Stimulated activated CD8-positive, alpha-beta memory T cell treated with anti-CD3 and anti-CD28 coated beads, Interleukin-7, amount 100 ng/mL, for 1 hour (primary cell): ENCODE results near the gene USP34.

Experiments
- DNase-seq, 2 donors: peaks; one replicate each; pipeline ENCODE4 v3.0.0-alpha.2; 2020; ENCODE audit warnings: low read depth in 2 of 2

Gene USP34

DNA sequence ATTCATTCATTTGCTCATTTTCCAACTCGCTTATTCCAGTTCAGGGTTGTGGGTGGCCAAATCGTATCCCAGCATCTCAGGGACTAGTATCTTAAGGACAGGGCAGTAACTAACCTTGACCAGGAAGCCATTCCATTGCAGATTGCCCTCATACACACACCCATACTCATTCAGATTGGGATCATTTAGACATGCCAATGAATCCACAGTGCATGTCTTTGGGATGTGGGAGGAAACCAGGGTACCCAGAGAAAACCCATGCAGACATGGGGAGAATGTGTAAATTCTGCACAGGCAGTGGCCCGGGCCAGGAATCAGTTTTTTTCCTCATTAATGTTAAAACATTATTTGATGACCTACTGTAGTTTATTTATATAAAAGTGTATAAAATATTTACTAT, 150.7 kb downstream of the USP34 start:
- no peak for DNase-seq

DNA sequence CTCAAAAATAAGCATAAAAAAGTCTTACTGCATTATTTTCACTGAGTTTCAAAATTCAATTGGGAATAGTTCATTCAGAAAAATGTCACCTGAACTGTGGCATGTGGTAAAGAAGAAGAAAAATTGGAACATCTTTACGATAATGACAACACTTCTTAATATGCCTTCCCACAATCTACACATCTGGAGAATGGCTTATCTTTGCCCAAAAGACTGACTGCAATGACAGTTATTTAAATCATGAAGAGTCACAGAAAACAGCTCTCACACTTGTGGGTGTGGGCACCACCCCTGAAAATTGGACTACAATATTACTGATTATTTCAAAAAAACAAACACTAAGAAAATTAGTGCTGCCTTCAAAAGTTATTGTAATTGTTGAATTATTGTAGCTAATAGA, 152.3 kb downstream of the USP34 start:
- DNase-seq: no peak

DNA sequence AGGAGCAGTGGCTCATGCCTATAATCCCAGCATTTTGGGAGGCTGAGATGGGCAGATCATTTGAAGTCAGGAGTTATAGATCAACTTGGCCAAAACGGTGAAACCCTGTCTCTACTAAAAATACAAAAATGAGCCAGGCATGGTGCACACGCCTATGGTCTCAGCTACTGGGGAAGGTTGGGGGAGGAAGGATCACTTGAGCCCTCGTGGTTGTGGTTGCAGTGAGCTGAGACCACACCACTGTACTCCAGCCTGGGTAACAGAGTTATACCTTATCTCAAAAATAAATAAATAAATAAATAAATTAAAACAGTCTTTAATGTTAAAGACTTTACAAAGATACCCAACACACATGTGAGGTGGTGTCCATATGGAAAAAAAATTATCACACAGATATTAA, 174.9 kb downstream of the USP34 start:
- no peak for DNase-seq

DNA sequence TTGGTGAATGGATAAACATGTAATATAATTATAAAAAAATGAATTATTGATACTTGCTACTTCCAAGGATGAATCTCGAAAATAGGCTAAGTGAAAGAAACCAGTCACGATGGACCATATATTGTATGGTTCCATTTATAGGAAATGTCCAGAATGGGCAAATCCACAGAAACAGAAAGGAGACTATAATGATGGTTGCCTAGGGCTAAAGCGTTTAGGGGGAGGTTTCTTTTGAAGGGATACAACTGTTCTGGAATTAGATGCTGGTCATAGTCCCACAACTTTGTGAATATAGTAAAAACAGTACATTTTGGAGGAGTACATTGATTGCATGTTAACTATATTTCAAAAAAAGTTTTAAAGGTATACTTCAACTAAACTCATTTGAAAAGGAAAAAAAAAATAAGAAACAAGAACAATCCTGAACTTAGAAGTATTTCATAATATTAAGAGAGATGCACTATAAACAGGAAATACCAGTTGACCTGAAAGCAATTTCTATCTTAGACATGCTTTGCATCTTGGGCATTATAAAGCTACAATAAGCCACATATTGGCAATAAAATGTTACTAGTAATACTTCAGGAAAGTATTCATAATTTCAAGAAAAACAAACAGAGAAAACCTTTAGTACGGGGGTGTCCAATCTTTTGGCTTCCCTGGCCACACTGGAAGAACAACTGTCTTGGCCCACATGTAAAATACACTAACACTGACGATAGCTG, 178.9 kb downstream of the USP34 start:
- DNase-seq: no peak

DNA sequence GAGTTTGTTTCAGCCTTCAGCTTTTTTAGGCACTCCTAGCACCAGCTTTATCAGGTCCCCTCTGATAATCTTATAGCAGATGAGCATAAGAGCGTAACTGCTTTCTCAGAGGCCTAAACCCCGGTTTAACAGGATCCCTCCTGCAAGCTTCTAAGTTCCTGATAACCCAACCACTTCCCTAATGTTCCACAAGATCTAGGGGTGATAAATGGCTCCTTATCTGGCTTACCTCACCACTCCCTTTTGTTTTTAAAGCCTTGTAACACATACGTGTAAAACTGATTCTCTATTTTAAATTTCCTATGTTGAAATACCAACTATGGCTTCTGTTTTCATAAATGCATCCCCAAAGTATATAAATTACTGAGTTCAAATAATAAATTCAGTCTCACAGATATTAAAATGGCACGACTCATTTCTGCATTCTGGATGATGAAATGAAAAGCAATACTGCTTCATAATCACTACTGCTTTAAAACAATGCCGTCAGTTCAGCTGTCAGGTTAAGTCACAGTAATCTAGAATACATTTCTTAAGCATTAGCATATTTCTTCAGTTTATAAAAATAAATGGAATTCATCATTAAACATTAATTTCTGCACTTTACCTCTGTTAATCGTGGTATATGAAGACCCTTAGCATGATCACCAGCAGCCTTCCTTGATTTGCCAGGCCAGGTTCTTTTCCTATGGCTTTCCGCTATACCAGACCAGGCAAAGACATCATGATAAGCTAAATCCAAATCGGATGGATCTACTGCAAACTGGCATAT, 182.6 kb downstream of the USP34 start:
- no peak for DNase-seq

DNA sequence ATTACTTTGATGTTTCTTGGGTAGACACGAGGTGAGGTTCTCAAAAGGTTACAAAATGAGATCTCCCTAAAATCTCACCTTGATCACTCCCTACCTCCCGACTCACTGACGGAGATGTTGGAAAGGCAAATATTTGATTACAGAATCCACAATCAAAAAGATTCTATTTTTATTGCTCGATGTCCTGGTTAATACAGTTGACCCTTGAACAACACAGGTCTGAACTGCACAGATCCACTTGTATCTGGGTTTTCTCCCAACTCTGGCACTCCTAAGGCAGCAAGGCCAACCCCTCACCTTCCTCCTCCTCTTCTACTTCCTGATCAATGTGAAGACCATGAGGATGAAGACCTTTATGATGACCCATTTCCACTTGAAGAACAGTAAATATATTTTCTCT, 183.6 kb downstream of the USP34 start:
- DNase-seq: no peak

DNA sequence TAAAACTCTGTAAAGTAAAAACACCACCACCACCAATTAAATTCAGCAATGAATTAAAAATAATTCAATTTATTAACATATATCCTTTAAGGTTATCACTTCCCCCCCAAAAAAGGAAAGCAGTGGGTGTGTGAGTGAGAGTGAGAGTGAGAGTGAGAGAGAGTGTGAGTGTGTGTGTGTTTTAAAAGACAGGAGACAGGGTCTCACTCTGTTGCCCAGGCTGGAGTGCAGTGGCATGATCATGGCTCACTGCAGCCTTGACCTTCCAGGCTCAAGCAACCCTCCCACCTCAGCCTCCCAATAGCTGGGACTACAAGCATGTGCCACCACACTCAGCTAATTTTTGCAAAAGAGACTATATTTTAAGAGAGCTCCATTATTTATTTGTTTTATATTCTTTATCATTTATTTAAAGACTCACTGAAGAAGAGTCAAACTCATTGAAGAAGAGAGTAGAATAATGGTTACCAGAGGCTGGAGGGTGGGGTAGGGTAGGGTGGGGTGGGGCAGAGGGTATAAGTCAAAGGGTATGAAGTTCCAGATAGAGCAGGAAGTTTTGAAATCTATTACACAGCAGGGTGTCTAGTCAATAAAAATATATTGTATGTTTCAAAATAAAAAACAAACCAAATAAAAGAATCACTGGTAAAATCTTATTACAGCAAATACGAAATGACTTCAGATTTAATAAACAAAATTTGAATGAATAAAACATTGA, 187.3 kb downstream of the USP34 start:
- no peak for DNase-seq

DNA sequence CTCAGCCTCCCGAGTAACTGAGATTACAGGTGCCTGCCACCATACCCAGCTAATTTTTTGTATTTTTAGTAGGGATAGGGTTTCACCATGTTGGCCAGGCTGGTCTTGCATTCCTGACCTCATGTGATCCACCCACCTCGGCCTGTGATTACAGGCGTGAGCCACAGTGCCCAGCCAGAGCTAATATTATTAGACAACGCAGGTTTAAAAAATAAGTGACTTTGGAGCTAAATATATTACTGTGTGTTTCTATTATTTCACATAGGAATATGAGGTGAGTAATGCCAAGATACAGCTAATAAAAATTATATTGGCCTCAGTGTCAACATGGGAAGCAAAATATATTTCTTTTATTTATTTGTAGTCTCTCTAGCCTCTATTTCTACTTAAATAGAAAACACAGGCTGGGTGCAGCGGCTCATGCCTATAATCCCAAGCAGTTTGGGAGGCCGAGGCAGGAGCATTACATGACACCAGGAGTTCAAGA, 188.7 kb downstream of the USP34 start:
- DNase-seq: no peak

DNA sequence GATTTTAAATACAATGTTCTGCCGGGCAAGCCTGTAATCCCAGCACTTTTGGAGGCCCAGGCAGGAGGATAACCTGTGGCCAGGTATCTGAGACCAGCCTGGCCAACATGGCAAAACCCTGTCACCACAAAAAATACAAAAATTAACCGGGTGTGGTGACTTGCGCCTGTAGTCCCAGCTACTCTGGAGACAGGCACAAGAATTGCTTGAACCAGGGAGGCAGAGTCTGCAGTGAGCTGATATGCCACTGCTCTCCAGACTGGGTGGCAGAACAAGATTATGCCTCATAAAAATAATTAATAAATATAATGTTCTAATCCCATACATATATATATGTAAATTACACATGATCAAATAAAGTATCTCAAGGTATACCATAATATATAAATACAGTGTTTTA, 189.6 kb downstream of the USP34 start:
- DNase-seq: no peak

DNA sequence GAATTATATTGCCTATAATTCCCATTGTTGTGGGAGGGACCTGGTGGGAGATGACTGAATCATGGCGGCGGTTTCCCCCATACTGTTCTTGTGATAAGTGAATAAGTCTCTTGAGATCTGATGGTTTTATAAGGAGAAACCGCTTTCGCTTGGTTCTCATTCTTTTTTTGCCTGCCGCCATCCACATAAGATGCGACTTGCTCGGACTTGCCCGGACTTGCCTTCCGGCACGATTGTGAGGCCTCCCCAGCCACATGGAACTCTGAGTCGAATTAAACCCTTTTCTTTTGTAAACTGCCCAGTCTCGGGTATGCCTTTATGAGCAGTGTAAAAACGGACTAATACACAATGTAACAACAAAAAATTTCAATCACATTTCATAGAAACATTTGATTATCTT, 193.1 kb downstream of the USP34 start:
- DNase-seq: no peak

DNA sequence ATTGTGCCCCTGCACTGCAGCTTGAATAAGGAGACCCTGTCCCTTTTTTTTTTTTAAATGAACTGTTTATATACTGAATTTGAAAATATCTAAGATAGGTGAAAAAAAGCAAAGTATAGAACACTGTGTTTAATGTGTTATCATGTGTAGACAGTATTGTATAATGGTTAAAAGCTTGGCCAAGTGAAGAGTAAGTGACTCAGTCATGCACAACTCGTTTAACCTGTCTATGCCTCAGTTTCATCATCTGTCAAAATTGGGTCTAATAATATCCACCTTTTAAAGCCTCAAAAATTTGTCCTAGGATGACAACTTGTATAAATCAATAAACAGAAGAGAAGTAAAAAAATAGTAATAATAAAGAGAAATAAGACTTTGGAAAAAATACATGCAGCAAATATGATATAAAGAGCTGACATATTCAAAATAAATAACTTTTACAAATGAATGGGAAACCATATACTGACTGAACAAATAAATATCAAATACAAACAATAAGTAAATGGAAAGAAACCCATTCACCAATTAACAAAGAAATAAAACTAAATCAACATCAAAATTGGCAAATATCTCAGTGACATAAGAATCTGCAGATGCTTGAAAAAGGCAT, 195.2 kb downstream of the USP34 start:
- DNase-seq: no peak

DNA sequence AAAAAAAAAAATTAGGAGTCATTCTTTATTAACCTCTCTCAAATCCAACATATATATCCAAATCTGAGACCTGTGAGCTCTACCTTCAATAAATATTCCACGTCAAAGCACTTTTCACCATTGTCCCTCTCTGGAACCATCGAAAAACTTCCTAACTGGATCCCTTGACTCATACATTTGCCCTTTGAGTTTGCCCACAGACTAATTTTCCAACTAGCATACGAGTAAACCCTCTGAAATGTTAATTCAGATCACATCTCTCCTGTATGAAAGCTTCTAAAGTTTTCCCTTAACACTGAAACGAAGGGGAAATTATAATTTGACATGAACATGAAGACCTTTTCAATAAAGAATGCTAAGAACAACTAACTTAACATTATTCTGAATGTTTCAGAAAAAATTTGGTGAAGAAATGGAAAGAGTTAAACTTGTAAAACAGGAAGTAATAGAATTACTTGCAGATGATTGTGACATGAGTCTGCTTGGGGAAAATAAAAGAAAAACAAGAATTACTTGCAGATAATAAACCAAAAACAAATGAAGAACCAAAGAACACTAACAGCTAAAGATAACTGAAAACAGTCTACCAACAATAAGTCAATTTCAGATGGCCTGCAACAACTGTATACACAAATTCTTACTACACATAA, 198.3 kb downstream of the USP34 start:
- DNase-seq: no peak

DNA sequence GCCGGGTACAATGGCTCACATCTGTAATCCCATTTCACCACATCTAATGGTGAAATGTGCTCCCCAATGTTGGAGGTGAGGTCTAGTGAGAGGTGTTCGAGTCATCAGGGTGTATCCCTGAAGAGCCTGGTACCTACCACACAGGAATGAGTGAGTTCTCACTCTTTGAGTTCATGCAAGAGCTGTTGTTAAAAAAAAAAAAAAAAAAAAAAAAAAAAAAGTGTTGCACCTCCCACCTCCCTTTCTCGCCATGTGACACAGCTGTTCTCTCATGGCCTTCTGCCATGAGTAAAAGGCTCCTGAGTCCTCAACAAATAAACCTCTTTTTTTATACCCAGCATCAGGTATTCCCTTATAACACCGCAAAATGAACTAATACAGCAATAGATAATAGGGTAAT, 202.6 kb downstream of the USP34 start:
- DNase-seq: no peak

DNA sequence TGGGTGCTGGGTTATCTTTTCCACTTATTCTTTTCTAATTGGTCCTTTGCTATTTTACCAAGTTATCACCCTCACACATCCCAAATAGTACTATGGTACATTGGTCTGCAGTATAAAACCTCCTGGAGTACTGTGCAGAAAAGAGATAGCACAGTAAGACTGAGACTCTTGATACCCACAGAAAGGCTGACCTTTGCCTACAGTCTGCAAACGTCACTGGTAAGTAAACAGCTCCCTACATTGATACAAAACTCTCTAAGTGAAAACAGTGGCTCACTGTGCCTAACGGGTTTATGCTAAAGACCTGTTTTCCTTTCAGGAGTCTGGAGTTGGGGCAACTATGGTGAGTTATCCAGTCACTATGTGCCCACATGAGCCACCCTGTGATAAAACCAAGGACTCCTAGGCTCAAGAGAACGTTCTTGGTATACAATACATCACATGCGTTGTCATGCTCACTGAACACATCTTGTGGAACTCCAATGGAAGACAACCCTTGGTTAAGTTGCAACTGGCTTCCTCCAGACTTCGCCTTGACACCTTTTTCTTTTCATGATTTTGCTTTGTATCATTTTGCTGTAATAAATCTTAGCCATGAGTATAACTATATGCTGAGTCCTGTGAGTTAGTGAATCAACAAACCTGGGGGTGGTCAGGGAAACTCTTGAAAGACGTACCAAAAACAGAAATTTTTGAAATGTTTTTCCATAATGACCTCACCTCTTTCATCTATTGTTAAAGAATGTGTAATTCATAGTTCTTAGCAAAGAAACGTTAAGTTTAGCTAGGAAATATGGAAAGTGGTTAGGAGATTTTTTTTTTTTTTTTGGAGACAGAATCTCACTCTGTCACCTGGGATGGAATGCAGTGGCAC, 204.0 kb downstream of the USP34 start:
- no peak for DNase-seq

DNA sequence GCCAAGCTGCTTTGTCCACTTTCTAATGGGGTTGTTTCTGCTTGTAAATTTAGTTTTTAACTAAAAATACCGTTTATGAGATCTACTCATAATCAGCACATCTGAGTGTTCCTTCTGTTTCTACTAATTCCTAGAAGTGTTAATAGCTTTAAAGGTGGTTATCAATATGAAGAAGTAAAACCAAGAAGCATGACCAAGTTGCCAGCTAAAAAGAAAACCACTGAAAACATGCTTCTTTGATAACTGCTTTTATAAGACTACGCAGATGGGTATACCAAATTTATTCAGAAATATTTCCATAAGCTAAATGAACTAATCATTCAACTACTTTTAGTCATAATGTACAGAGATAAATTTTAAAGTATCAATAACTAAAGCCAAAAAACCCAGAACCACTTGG, 207.1 kb downstream of the USP34 start:
- DNase-seq: no peak

DNA sequence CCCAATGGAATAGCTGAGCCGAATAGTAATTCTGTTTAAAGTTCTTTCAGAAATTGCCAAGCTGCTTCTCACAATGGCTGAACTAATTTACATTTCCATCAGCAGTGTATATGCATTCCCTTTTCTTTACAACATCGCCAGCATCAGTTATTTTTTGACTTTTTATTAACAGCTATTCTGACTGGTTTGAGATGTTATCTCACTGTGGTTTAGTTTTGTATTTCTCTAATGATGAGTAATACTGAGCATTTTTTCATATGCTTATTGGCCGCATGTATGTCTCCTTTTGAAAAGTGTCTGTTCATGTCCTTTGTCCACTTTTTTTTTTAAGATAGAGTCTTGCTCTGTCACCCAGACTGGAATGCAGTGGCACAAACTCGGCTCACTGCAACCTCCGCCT, 208.2 kb downstream of the USP34 start:
- DNase-seq: no peak

DNA sequence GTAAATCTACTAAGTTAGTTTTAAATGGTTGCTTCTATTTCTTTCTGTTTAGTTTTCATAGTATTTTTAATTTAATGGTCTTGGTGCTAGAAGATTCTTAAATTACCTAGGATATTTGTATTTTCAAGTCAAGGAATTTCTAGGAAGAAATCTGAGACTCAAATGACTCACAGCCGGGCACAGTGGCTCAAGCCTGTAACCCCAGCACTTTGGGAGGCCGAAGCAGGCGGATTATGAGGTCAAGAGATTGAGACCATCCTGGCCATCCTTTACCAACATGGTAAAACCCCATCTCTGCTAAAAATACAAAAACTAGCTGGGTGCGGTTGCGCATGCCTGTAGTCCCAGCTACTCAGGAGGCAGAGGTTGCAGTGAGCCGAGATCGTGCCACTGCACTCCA, 213.4 kb downstream of the USP34 start:
- no peak for DNase-seq

DNA sequence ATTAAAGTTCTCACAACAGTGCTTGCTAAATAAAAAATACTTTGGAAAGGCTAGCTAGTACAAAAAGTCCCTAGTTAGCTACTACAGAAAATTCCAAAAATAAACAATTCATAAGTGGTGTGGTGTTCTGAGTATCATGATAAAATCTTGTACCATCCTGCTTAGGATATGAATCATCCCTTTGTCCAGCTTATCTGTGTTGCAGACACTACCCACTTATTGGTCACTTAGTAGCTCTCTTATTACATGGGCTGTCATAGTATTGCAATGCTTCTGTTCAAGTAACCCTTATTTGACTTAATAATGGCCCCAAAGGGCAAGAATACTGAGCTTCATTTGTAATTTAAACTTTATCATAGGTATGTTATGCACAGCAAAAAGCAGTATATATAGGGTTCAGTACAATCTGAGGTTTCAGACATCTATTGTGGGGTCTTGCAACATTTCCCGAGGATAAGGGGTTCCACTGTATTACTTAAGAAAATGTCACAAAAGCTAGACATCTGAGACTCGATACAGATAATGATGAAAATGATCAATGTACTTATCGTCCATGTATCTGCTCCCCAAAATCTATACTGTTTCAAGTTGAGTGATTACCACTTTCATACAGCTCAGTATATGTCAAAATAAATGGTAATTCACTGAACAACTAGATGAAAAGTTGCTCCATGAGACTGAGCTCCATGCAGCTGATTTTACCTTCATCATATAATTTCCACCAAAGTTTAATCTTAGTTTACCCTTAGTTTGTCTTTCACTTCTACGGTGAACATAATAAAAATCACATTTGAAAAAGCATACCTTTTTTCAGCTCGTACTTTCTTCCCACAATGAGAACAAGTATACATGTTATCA, 215.1 kb downstream of the USP34 start:
- no peak for DNase-seq

DNA sequence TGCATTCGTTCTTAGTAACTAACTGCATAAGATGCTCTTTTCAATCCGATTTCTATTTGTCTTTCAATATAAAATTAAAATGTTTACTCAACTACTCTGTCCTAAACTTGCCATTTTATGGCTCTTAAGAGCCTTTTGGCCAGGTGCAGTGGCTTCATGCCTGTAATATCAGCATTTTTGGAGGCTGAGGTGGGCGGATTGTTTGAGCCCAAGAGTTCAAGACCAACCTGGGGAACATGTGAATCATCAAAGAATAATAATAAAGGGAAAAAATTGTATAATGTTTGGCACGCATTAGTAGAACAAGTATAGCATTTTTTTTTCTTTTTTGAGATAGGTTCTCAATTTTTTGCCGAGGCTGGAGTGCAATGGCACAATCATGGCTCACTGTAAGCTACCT, 216.4 kb downstream of the USP34 start:
- DNase-seq: no peak

DNA sequence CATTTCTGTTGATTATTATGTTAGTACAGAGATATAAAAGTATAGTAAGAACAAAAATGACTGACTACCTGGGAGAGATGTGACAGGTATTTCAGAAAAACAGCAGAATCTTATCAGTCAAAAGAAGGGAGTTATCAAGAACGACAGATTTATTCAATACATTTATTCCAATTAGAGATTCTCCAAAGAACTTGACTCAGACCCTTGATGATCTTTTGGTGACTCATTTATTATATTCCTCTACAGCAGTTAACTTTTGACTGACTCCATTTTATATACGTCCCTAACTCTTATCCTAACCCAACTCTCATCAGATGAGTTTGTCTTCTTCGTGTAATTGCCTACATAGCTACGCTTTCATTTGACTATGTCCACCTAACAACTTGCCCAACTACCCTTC, 217.8 kb downstream of the USP34 start:
- DNase-seq: no peak
